Measurements from ENCODE around the gene CAVIN2.

Gene CAVIN2

DNA sequence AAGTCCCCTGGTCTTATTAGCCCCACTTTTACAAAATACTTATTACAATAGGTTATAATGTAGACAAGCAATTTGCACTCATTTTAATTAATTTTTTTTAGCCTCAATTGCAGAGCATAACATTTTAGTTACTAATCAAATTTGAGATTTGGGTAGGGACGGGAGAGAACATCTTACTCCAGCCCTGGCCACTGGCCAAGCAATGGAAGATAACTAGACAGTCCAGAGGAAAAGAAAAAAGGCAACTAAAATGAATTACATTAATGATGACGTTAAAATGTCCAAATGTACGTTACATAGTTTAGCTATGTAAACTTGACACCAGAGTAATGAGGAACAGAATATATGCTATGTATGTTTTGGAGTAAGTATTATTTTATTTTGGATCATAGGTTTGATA, 11.0 kb upstream of the CAVIN2 start:
- in situ Hi-C loops (cut with HindIII; ENCODE audit: low pct_ligation_motif_present, low sequenced_read_pairs) = no loop called here
- Histone ChIP-seq H3K36me3 (replicated peaks) (no peaks in the 10 kb centered on the region), H3K4me3 (ENCODE audit: low read depth, low read length) (no peak overlapping the region), H3K27me3 (replicated peaks) (no peaks in the 10 kb centered on the region), H3K27ac (no peak overlapping the region)
- TF ChIP-seq, protein P1, sequence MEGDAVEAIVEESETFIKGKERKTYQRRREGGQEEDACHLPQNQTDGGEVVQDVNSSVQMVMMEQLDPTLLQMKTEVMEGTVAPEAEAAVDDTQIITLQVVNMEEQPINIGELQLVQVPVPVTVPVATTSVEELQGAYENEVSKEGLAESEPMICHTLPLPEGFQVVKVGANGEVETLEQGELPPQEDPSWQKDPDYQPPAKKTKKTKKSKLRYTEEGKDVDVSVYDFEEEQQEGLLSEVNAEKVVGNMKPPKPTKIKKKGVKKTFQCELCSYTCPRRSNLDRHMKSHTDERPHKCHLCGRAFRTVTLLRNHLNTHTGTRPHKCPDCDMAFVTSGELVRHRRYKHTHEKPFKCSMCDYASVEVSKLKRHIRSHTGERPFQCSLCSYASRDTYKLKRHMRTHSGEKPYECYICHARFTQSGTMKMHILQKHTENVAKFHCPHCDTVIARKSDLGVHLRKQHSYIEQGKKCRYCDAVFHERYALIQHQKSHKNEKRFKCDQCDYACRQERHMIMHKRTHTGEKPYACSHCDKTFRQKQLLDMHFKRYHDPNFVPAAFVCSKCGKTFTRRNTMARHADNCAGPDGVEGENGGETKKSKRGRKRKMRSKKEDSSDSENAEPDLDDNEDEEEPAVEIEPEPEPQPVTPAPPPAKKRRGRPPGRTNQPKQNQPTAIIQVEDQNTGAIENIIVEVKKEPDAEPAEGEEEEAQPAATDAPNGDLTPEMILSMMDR (IDR thresholded peaks at IDR 0.05; ENCODE audit: low read depth, low read length, missing control alignments) = no peak
- DNase-seq = no peak

DNA sequence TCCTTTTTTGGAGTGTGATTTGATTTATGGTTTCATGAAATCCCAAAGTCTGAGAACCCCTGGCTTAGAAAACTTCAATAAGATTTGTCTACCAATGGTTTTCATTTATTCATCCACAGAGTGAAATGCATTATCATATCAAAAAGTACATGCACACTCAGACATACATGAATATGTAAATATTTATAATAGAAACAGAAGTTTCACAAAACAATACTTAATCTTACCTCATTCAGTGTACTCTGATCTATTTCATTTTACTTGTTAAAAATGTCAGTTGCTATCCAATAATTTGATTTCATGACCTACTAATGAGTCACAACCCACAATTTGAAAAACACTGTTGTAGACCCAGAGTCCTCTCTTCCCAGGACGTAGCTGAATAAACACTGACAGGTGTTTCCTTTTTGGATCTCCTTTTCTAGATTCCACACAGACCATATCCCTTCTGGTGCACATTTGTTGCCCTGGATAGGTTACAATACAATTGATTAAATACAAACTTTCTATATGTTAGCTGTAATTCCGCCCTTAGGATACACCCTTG, 10.4 kb upstream of the CAVIN2 start:
- TF ChIP-seq, protein P1 (IDR thresholded peaks at IDR 0.05; ENCODE audit: low read depth, low read length, missing control alignments) = no peak
- Histone ChIP-seq H3K27me3 (replicated peaks) (no peaks in the 10 kb centered on the region), H3K27ac (no peak overlapping the region), H3K4me3 (ENCODE audit: low read depth, low read length) (no peak overlapping the region), H3K36me3 (replicated peaks) (no peaks in the 10 kb centered on the region)
- in situ Hi-C loops (cut with HindIII; ENCODE audit: low pct_ligation_motif_present, low sequenced_read_pairs) = no loop called here
- DNase-seq = no peak

DNA sequence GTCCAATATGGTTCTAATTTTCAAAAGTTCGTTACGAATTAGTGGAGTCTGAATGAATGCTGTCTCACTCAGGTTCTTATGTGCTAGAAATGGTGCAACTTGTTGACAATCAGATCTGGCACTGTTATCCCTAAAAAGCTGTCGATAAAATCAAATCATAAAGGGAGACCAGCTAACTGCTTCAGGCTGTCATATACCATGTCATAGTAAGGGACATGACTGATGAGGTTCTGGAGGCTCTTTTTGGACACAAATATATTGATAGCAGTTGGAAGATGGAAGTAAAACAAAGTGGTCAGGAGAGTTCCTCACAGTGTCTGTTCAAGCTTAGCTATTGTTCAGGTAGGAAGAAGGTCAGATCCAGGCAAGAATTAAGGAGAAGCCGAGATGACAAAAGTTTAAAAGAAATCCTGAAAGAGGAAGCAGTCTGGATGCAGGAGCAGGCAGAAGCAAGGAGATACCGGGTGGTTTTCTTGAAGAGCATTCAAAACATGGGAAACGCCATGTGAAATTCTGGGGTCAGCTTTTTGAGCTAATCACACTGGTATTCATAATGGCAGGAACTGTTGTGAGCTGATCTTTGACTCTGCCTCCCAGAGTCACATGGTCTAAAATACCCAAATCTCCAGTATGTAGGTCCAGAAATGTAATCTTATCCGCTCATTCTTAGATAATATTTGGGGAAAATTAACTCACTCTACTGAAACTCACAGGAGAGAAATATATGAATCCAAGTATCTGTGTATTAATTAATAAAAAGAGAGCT, 9.4 kb upstream of the CAVIN2 start:
- TF ChIP-seq, protein P1 (IDR thresholded peaks at IDR 0.05; ENCODE audit: low read depth, low read length, missing control alignments) = no peak
- Histone ChIP-seq H3K27ac (no peak overlapping the region), H3K36me3 (replicated peaks) (no peaks in the 10 kb centered on the region), H3K4me3 (ENCODE audit: low read depth, low read length) (no peak overlapping the region), H3K27me3 (replicated peaks) (no peaks in the 10 kb centered on the region)
- DNase-seq = no peak
- in situ Hi-C loops (cut with HindIII; ENCODE audit: low pct_ligation_motif_present, low sequenced_read_pairs) = no loop called here

DNA sequence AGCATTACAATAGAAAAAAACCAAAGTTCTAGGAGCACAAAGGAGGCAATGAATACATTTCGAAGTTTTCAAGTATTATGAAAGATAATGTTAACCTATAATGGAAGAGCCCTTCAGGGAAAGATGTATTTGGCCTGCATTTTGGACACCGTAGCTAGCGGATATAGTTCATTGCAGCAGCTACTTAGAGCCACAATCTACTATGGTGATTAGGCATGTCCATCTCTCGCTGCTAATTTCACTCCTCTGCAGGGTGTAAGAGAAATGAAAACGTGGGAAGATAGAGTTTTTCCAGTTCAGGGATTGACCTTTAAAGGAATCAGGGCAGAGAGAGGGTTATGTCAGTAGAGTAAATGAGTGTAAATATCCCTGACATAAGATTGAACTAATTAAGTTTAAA, 8.5 kb upstream of the CAVIN2 start:
- Histone ChIP-seq H3K27ac (no peak overlapping the region), H3K36me3 (replicated peaks) (no peaks in the 10 kb centered on the region), H3K27me3 (replicated peaks) (no peaks in the 10 kb centered on the region), H3K4me3 (ENCODE audit: low read depth, low read length) (no peak overlapping the region)
- TF ChIP-seq, protein P1 (IDR thresholded peaks at IDR 0.05; ENCODE audit: low read depth, low read length, missing control alignments) = no peak
- in situ Hi-C loops (cut with HindIII; ENCODE audit: low pct_ligation_motif_present, low sequenced_read_pairs) = no loop called here
- DNase-seq = no peak

DNA sequence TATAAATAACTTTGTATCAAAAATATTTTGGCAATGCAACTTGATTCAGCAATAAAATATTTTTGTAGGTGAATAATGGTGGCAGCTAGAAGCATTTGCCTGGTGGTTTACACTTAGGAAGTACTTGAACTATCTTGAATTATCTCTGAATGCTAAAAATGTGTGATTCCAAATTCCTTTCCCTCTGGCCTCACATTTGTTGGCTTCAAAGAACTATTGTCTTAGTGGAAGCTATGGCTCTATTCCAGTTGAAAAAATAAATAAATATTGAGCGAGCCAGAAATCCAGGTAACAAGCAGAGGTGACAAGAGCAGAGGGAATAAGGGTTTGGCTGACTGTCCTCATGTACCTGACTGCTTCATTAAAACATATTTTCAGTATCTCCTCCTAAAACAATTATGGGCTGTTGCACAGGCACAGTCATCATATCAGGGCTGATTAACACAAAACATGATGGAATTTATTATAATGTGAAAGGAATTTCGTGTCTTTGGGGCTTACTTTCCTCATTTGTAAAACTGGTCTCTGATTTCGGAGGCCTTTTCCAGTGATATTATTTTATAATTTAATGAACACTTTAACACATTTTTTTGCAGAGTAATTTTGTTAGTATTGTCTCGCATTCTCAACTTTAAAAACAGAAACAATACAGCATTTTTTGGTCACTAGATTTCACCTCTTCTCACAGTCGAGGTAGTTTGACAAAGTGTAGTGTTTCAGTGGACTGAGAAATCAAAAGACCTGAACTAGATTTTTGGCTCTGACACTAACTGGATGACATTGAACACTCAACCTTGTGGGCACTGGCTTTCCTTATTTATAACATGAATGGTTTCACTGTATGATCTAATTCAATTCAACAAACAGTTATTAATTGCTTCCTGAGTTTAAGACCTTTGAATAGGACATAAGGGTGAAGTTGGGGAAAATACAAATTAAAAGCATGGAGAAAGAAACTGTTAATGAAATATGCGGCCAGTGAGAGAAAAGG, 7.8 kb upstream of the CAVIN2 start:
- DNase-seq = no peak
- Histone ChIP-seq H3K4me3 (ENCODE audit: low read depth, low read length) (no peak overlapping the region), H3K36me3 (replicated peaks) (no peaks in the 10 kb centered on the region), H3K27ac (no peak overlapping the region), H3K27me3 (replicated peaks) (no peaks in the 10 kb centered on the region)
- TF ChIP-seq, protein P1 (IDR thresholded peaks at IDR 0.05; ENCODE audit: low read depth, low read length, missing control alignments) = no peak
- in situ Hi-C loops (cut with HindIII; ENCODE audit: low pct_ligation_motif_present, low sequenced_read_pairs) = no loop called here

Measured in brain microvascular endothelial cell (primary cell).